Measurements from ENCODE around the gene MARCHF9.

DNA sequence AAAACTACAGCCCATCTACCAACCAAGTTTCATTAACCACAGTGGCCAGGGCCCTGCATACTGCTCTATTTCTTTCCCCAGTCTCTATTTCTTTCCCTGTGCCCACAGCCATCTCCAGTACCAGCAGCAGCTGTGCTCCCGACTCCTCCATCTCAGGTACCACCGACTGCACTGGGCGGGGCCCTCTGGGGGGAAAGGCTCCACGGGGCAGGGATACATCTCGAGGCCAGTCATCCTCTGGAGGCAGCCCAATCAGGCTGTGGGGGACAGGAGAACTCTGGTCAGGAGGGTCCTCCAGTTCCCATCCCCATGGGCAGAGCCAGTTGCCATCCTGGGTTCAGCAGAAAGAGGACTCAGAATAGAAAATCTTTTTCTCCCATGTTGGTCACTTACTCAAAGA is 5.8 kb upstream of the MARCHF9 start:
- TF ChIP-seq GATA3 (IDR thresholded peaks at IDR 0.05; ENCODE audit: low read depth, low read length), result no peak
- TF ChIP-seq GATA2 (IDR thresholded peaks at IDR 0.05; ENCODE audit: low read depth, low read length), result no peak
